Measurements from ENCODE around the gene ZNRF2. TPM values are rescaled to one million over a fixed set of nuclear protein-coding genes. Genes with fewer than 3 reads are reported as not detected.

ZNRF2 gene
- total and polyA plus RNA-seq, 2 donors (not counting 3 experiments of a cell fraction or from before 2014, with no cell fraction given): 1.4 to 5.9 TPM

GRCh38 chr7:30302656-30303311 lies 18.4 kb downstream of the ZNRF2 start:
- no peak for FAIRE-seq
- no peak overlapping the region for H3K4me3 ChIP-seq (replicated peaks in 1 of 3; ENCODE audit: insufficient read depth in 1 of 3, low read depth in 1 of 3, low read length in 3 of 3)

More at GRCh38 chr7:30302656-30303311, 18.4 kb downstream of the ZNRF2 start:
- H3K27ac ChIP-seq (ENCODE audit: insufficient read depth, low read depth, low read length): no peak overlapping the region
- H3K79me2 ChIP-seq (ENCODE audit: control insufficient read depth, insufficient read depth, low read length): no peaks in the 10 kb centered on the region
- H3K9ac ChIP-seq (replicated peaks; ENCODE audit: extremely low read depth, insufficient read depth, low read length): no peak overlapping the region
- H3K9me1 ChIP-seq (replicated peaks; ENCODE audit: control insufficient read depth, extremely low read depth, insufficient read depth, low read length): no peaks in the 10 kb centered on the region
- DNase-seq (ENCODE audit: low read depth, low spot score): no peak
- H3K4me1 ChIP-seq (ENCODE audit: control insufficient read depth, extremely low read depth, insufficient read depth, low read length): no peaks in the 10 kb centered on the region
- H3K4me2 ChIP-seq (ENCODE audit: insufficient read depth, low read length): no peak overlapping the region
- CTCF ChIA-PET: no interaction called here
- H3K27me3 ChIP-seq (ENCODE audit: control insufficient read depth in 2 of 2, insufficient read depth in 2 of 2, low read length in 2 of 2): no peaks in the 10 kb centered on the region
- intact Hi-C loops (cut with micrococcal nuclease) (no loop called here), dilution Hi-C loops (cut with MboI; ENCODE audit: extremely low pct_ligation_motif_present, low sequenced_read_pairs) (no loop called here)
- TF ChIP-seq EZH2 (IDR thresholded peaks at IDR 0.05; ENCODE audit: borderline replicate concordance, low read depth, low read length, severe bottlenecking) (no peak), CTCF (IDR thresholded peaks at IDR 0.05; ENCODE audit: extremely low read depth in 1 of 2, insufficient read depth in 1 of 2, low read depth in 1 of 2, low read length in 2 of 2) (no peak), MYC (IDR thresholded peaks at IDR 0.05; ENCODE audit: low read depth, low read length) (no peak), POLR2AphosphoS5 (IDR thresholded peaks at IDR 0.05; ENCODE audit: insufficient read depth, low read depth, low read length) (no peak), GATA2 (IDR thresholded peaks at IDR 0.05; ENCODE audit: insufficient read depth, insufficient read length, low read depth, low read length) (no peak), FOS (IDR thresholded peaks at IDR 0.05; ENCODE audit: borderline replicate concordance, insufficient read depth, low read length) (no peak), JUN (IDR thresholded peaks at IDR 0.05; ENCODE audit: borderline replicate concordance, insufficient read depth, insufficient read length, low read depth) (no peak), POLR2A (IDR thresholded peaks at IDR 0.05; ENCODE audit: low read depth, low read length) (no peak), MAX (IDR thresholded peaks at IDR 0.05; ENCODE audit: insufficient read depth, insufficient read length) (no peak)
- H3K36me3 ChIP-seq (ENCODE audit: control insufficient read depth in 2 of 2, extremely low read depth in 1 of 2, insufficient read depth in 2 of 2, low read length in 2 of 2): no peaks in the 10 kb centered on the region
- no TSS peak for BruUV-seq (replicated peaks)
- POLR2A ChIA-PET: no interaction called here
- H2AFZ ChIP-seq (ENCODE audit: low read depth, low read length): no peak overlapping the region
- H3K9me3 ChIP-seq (replicated peaks; ENCODE audit: control insufficient read depth, insufficient read depth, low read length): no peaks in the 10 kb centered on the region
- no peaks in the 10 kb centered on the region for H4K20me1 ChIP-seq (replicated peaks; ENCODE audit: control insufficient read depth, extremely low read depth, insufficient read depth, low read length)

All from endothelial cell of umbilical vein (primary cell).